ENCODE measurements around the gene LGALS1. TPM values are rescaled to one million over a fixed set of nuclear protein-coding genes. Genes with fewer than 3 reads are reported as not detected.
"Not testable (repeated sequence)": the region's sequence is repeated elsewhere in the genome, so short reads cannot be mapped to it uniquely, and the experiment has no call there.

LGALS1 gene
- total RNA-seq, 1 experiment from 2014 or later, result 2,325 TPM

GRCh38 chr22:37696260-37696656 is 20.8 kb downstream of the LGALS1 start:
- CTCF ChIA-PET, result interaction anchor here (0.7 to 1.2 kb wide), 2 partner anchors 53 to 257 kb away, joined by 3 read pairs; partner anchors contain the start of gene POLR2F
- H3K27me3 ChIP-seq (ENCODE audit: low read length); H4K20me1 ChIP-seq (ENCODE audit: low read length); BruUV-seq (replicated peaks); ATAC-seq; H3K9ac ChIP-seq (ENCODE audit: low read length); H3F3A ChIP-seq (ENCODE audit: low read length, unreplicated experiment); POLR2A ChIA-PET (ENCODE audit: unreplicated experiment); DNase-seq; H3K9me2 ChIP-seq (replicated peaks; ENCODE audit: low read length); H3K36me3 ChIP-seq (ENCODE audit: low read depth, low read length); H3K9me3 ChIP-seq (ENCODE audit: low read length); H3K79me2 ChIP-seq (ENCODE audit: low read length): not testable (repeated sequence)
- peak overlapping the region; percentile 13; the same call in 1 of the 2 replicates for H3K4me3 ChIP-seq (ENCODE audit: low read length)
- H2AFZ ChIP-seq (ENCODE audit: low read length), result 0 out of 2 replicates have a peak overlapping the region, but pooled peaks have one; percentile 43
- 0 out of 2 replicates have a peak overlapping the region, but pooled peaks have one; percentile 17 for H3K27ac ChIP-seq (ENCODE audit: low read length)
- H3K4me2 ChIP-seq (ENCODE audit: low read length), result peak overlapping the region; percentile 68
- peaks cover 16% of the 10 kb centered on the region for H3K4me1 ChIP-seq (ENCODE audit: insufficient read depth, low read length)
- intact Hi-C loops (cut with micrococcal nuclease), result loop anchor here (10.0 kb wide), 1 partner anchor 49 kb away; no protein-coding TSS in a partner anchor

- Histone ChIP-seq H3K27me3 (ENCODE audit: low read length) (no peaks in the 10 kb centered on the region), H3K36me3 (ENCODE audit: low read depth, low read length) (no peaks in the 10 kb centered on the region), H2AFZ (ENCODE audit: low read length) (0 out of 2 replicates have a peak within 1 kb of the TSS, but pooled peaks have one; percentile 43), H3K79me2 (ENCODE audit: low read length) (no peaks in the 10 kb centered on the region), H3K27ac (ENCODE audit: low read length) (0 out of 2 replicates have a peak within 1 kb of the TSS, but pooled peaks have one; percentile 17), H3K9me3 (ENCODE audit: low read length) (no peaks in the 10 kb centered on the region), H3K4me1 (ENCODE audit: insufficient read depth, low read length) (peaks cover 16% of the 10 kb centered on the region), H4K20me1 (ENCODE audit: low read length) (no peaks in the 10 kb centered on the region), H3K9me2 (replicated peaks; ENCODE audit: low read length) (no peaks in the 10 kb centered on the region), H3F3A (ENCODE audit: low read length, unreplicated experiment) (no peaks in the 10 kb centered on the region), H3K4me3 (ENCODE audit: low read length) (peak within 1 kb of the TSS; percentile 13; the same call in 1 of the 2 replicates), H3K9ac (ENCODE audit: low read length) (no peak within 1 kb of the TSS), H3K4me2 (ENCODE audit: low read length) (peak within 1 kb of the TSS; percentile 68)
- TF ChIP-seq EZH2 (IDR thresholded peaks at IDR 0.05; ENCODE audit: low read length, unreplicated experiment), result no peak
- TF ChIP-seq CTCF (conservative IDR thresholded peaks at IDR 0.05; ENCODE audit: low read depth, low read length), result peak; percentile 50; the same call in 1 of the 2 replicates
- intact Hi-C loops (cut with micrococcal nuclease), result loop anchor here (10.0 kb wide), 1 partner anchor 48 kb away; no protein-coding TSS in a partner anchor
- DNase-seq (peak; percentile 93), ATAC-seq (peak; percentile 99)
- ChIA-PET POLR2A (ENCODE audit: unreplicated experiment) (no interaction called here), CTCF (interaction anchor here (1.2 kb wide), 1 partner anchor 54 kb away, joined by 3 read pairs; no protein-coding TSS in a partner anchor)
- BruUV-seq (replicated peaks), result no TSS peak
Measured at GRCh38 chr22:37696657-37697537, 21.5 kb downstream of the LGALS1 start, which contains the start of gene TRIOBP. TSS of gene TRIOBP (plus strand) at chr22:37697048. CDS start at chr22:37701366, 4,318 bp downstream.

GRCh38 chr22:37697538-37697835 is 22.1 kb downstream of the LGALS1 start:
- Histone ChIP-seq H4K20me1 (ENCODE audit: low read length) (no peaks in the 10 kb centered on the region), H3K27me3 (ENCODE audit: low read length) (no peaks in the 10 kb centered on the region), H3K9ac (ENCODE audit: low read length) (no peak overlapping the region), H3K79me2 (ENCODE audit: low read length) (no peaks in the 10 kb centered on the region), H3K4me1 (ENCODE audit: insufficient read depth, low read length) (peaks cover 16% of the 10 kb centered on the region), H3K4me2 (ENCODE audit: low read length) (no peak overlapping the region), H3K9me2 (replicated peaks; ENCODE audit: low read length) (no peaks in the 10 kb centered on the region), H3K36me3 (ENCODE audit: low read depth, low read length) (no peaks in the 10 kb centered on the region), H3K9me3 (ENCODE audit: low read length) (no peaks in the 10 kb centered on the region), H2AFZ (ENCODE audit: low read length) (no peak overlapping the region), H3K4me3 (ENCODE audit: low read length) (no peak overlapping the region), H3K27ac (ENCODE audit: low read length) (no peak overlapping the region), H3F3A (ENCODE audit: low read length, unreplicated experiment) (no peaks in the 10 kb centered on the region)
- TF ChIP-seq EZH2phosphoT487 (IDR thresholded peaks at IDR 0.05; ENCODE audit: borderline replicate concordance, low read length) (no peak), CTCF (conservative IDR thresholded peaks at IDR 0.05; ENCODE audit: low read depth, low read length) (no peak), EZH2 (IDR thresholded peaks at IDR 0.05; ENCODE audit: low read length, unreplicated experiment) (no peak)
- no peak for DNase-seq
- CTCF ChIA-PET, result no interaction called here
- POLR2A ChIA-PET (ENCODE audit: unreplicated experiment), result no interaction called here
- BruUV-seq (replicated peaks), result no TSS peak
- ATAC-seq, result no peak
- intact Hi-C loops (cut with micrococcal nuclease), result loop anchor here (10.0 kb wide), 1 partner anchor 47 kb away; no protein-coding TSS in a partner anchor
